C4-2B (cell line): ENCODE data around the gene HAO2.

ENCODE experiments used
- H3K27ac ChIP-seq: fragments of 450-650 bp; 2 replicates; pipeline ENCODE4 v1.5.1; 2017
- CTCF ChIP-seq: fragments of 450-650 bp; conservative IDR thresholded peaks from 2 replicates; pipeline ENCODE4 v1.5.1; 2017; ENCODE audit warnings: mild to moderate bottlenecking
- ZFX ChIP-seq: fragments of 450-650 bp; IDR thresholded peaks from 2 replicates; pipeline ENCODE4 v1.6.1; 2017

HAO2 gene

DNA sequence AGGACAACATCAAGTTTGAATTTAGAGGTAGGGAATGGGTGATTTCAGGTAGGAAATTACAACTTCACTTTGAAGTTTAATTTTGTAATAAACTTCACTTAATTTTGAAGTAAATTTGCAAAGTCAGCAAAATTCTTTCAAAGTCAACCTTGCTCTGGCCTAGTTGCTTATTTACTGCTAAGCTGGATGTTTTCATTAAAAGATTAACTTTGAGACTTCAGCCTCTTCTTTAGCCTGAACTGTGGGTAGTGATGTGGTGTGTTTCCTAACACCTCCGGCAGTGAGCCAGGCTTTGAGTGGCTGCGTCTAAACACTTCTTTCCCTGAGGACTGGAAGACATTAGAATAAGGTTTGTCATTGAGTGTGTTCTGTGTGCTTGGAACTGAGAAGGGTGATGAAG lies at the start of gene HAO2:
Gene HAO2 (plus strand): TSS at position 232 of the 400 bp plus-strand sequence. CDS start 12,301 bp downstream, outside the sequence.
- TF ChIP-seq CTCF = no peak
- no peak within 1 kb of the TSS for H3K27ac ChIP-seq

- no peak for TF ChIP-seq CTCF
- no peak for TF ChIP-seq ZFX
- no peak overlapping the region for H3K27ac ChIP-seq
These were observed 48.5 kb upstream of the HAO2 start for GRCh38 chr1:119320100-119320499.

DNA sequence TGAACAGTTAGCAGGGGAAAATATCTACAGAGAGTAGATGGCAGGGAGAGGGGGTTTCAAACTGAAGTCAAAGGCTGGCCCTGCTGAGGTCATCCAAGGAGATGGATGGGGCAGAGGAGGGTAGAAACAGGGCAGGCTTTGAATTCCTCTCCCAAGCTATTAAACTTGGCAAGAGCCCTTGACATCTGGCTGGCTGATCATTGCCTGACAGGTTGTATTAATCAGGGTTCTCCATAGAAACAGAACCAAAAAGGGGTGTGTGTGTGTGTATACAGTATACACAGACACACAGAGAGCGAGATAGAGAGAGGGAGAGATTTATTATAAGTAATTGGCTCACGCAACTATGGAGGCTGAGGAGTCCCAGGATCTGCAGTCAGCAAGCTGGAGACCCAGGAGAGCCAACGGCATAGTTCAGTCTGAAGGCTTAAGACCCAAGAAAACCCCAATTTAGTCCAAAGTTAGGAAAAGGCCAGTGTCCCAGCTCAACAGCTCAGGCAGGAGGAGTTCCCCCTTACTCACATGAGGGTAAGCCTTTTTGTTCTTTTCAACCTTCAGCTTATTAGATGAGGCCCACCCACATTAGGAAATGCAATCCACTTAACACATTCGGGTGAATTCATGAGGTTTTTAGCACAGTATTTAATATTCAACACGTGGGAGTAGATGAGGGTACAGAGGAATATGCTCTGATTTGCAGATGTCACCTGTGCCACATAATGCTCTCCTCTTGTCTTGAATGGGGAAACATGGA lies 46.7 kb upstream of the HAO2 start:
- H3K27ac ChIP-seq = no peak overlapping the region
- TF ChIP-seq CTCF (no peak), ZFX (no peak)

DNA sequence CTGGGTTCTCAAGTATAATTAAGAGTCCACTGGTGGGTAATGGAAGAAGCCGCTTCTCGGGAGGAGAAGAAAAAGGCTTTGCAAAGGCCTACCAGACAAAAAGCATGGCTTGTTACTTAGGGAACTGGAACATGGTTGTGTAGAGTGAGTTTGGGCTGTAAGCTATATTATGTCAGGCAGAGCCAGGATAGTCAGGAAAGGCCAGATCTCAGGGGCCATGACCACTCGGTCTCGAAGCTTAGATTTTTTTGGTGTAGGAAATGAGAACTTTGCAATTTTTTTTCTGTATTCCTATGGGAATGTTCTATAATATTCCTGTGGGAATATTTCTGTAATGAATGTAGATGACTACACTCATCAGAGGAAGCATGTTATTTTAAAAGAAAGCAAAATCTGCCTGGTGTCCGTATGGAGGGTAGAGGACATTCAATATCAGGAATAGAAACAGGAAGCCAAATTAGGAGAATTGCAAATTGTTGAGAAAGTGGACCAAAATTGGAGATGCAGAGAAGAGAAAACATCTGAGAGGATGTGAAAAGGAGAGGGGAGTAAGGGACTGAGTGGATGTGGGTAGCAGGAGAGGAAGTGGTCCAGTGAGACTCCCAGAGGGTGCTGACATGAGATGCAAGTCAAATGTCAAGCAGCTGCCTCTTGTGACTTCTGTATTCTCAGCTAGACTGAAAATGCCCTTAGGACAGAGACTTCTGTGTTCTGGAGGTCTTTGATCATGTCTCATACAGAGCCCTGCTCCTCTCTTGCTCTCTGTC lies 45.2 kb upstream of the HAO2 start:
- TF ChIP-seq ZFX (no peak), CTCF (no peak)

GRCh38 chr1:119324198-119324597 lies 44.4 kb upstream of the HAO2 start:
- TF ChIP-seq CTCF (no peak), ZFX (no peak)

More for the DNA sequence above, 45.2 kb upstream of the HAO2 start:
- no peak overlapping the region for H3K27ac ChIP-seq

DNA sequence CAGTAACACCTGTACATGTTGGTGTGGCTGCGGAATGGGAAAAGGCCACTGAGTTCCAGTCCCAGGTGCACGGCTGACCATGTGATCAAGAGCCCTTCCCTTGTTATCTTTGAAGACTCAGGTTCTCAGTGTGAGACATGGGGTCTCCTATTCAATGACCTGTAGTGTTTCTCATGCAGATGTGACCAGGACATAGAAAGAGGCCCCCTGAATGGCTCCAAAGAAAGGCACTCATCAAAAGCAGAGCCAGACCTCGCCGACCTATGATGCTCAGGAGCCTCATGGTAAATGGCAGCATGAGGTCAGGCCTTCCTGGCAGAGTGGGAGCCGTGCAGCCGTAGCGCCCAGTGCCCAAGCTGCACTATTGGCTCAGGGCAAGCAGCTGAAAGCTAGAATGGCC lies 42.3 kb upstream of the HAO2 start:
- no peak overlapping the region for H3K27ac ChIP-seq
- TF ChIP-seq CTCF = no peak
- no peak for TF ChIP-seq ZFX

More at GRCh38 chr1:119324198-119324597, 44.4 kb upstream of the HAO2 start:
- no peak overlapping the region for H3K27ac ChIP-seq

DNA sequence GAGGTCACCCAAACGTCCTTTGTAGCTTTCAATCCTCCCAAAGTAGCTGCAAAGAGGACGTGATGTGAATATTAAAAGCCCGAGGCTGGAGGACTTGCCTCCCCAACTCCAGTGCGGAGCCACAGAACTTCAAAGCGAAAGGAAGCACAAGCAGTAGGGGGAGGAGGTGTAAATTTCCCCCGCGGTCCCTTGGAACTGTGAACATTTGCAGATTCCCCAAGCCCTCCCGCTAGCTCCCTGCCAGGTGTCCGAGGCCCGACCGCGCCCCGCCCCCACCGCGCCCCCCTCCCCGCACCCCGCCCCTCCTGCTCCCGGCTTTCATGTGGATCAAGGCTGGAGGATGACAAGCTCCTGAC lies 41.5 kb upstream of the HAO2 start:
- no peak overlapping the region for H3K27ac ChIP-seq
- TF ChIP-seq ZFX (no peak), CTCF (no peak)
